CD4-positive, alpha-beta memory T cell (primary cell): ENCODE data around the gene PLXNA2. TPM values are rescaled to one million over a fixed set of nuclear protein-coding genes. Genes with fewer than 3 reads are reported as not detected.

Experiments used
- CTCF ChIA-PET: fragments of 350-600 bp; sonication (Branson Sonifier 250); formaldehyde crosslinking; loops from one replicate; lab custom pipeline; 2021; ENCODE audit warnings: inconsistent platforms; ENCODE audit not compliant: partially characterized antibody; lab: Charles Lee
- POLR2A ChIA-PET: fragments of 350-600 bp; sonication (Branson Sonifier 250); formaldehyde crosslinking; loops from one replicate; lab custom pipeline; 2021; ENCODE audit not compliant: partially characterized antibody; lab: Charles Lee
- DNase-seq, 5 donors: peaks; one replicate each; pipeline versions ENCODE4 v3.0.0 to v3.0.0-alpha.2; 2020 to 2022; ENCODE audit warnings: mixed read lengths in 1 of 5
- H3K27ac ChIP-seq: one replicate; pipeline ENCODE4 v1.7.0; 2013; ENCODE audit warnings: low read depth, low read length
- H3K27me3 ChIP-seq: 2 replicates; pipeline ENCODE4 v1.7.0; 2013; ENCODE audit warnings: mild to moderate bottlenecking, low read length, moderate library complexity; ENCODE audit not compliant: insufficient read depth
- H3K36me3 ChIP-seq: 2 replicates; pipeline ENCODE4 v1.7.0; 2013; ENCODE audit warnings: mild to moderate bottlenecking, low read length, moderate library complexity; ENCODE audit not compliant: insufficient read depth
- H3K4me1 ChIP-seq: 2 replicates; pipeline ENCODE4 v1.7.0; 2013; ENCODE audit warnings: mild to moderate bottlenecking, low read length, moderate library complexity; ENCODE audit not compliant: insufficient read depth
- H3K4me3 ChIP-seq, 2 donors: one replicate each; pipeline ENCODE4 v1.7.0; 2013; ENCODE audit warnings: low read length in 2 of 2, mild to moderate bottlenecking in 1 of 2
- H3K9me3 ChIP-seq, 2 donors: one replicate each; pipeline ENCODE4 v1.7.0; 2013; ENCODE audit warnings: low read length in 2 of 2, control low read depth in 1 of 2; ENCODE audit not compliant: control insufficient read depth in 1 of 2
- H3K27ac Mint-ChIP-seq, 7 donors: one replicate each; pipeline ENCODE4 v1.8.0; 2020 to 2021; ENCODE audit warnings: mixed read lengths in 7 of 7, mild to moderate bottlenecking in 6 of 7, inconsistent platforms in 3 of 7, moderate library complexity in 3 of 7
- H3K27me3 Mint-ChIP-seq, 2 donors: one replicate each; pipeline ENCODE4 v1.8.0; 2020 to 2021; ENCODE audit warnings: mixed read lengths in 2 of 2
- H3K36me3 Mint-ChIP-seq, 2 donors: one replicate each; pipeline ENCODE4 v1.8.0; 2020 to 2021; ENCODE audit warnings: mixed read lengths in 2 of 2, inconsistent platforms in 1 of 2, mild to moderate bottlenecking in 1 of 2
- H3K4me1 Mint-ChIP-seq, 4 donors: one replicate each; pipeline ENCODE4 v1.8.0; 2020 to 2021; ENCODE audit warnings: mixed read lengths in 4 of 4, mild to moderate bottlenecking in 1 of 4
- H3K4me3 Mint-ChIP-seq, 8 donors: one replicate each; pipeline ENCODE4 v1.8.0; 2020 to 2021; ENCODE audit warnings: mixed read lengths in 8 of 8, mild to moderate bottlenecking in 7 of 8, moderate library complexity in 6 of 8, inconsistent platforms in 3 of 8
- H3K9me3 Mint-ChIP-seq, 8 donors: one replicate each; pipeline ENCODE4 v1.8.0; 2020 to 2021; ENCODE audit warnings: mixed read lengths in 8 of 8, mild to moderate bottlenecking in 5 of 8, inconsistent platforms in 3 of 8, moderate library complexity in 1 of 8
- intact Hi-C: fragments of 100-400 bp; cut with micrococcal nuclease; formaldehyde crosslinking; loops from one replicate; pipeline ENCODE4 v1.15.1; 2023
- polyA plus RNA-seq, 2 donors: library from polyadenylated mRNA; unstranded; fragments of 300-500 nt; fragmentation: Illumina TruSeq; gene quantifications; one replicate each; pipeline ENCODE4 v1.2.3, GENCODE V29; 2021
- total RNA-seq, 2 experiments: library from RNA; stranded (reverse); gene quantifications; one replicate each; pipeline ENCODE4 v1.2.3, GENCODE V29; 2021

Gene PLXNA2
- total and polyA plus RNA-seq, 4 experiments from 2014 or later = 0.10 to 4.0 (median 1.8) TPM

GRCh38 chr1:208036918-208037766, 207.0 kb downstream of the PLXNA2 start:
- Mint-ChIP-seq H3K27me3 (peaks cover 4 to 8% of the 10 kb centered on the region in 2 donors), H3K9me3 (no peaks in the 10 kb centered on the region), H3K4me1 (no peaks in the 10 kb centered on the region), H3K36me3 (no peaks in the 10 kb centered on the region), H3K4me3 (no peak overlapping the region), H3K27ac (no peak overlapping the region)
- DNase-seq = no peak
- H3K4me3 ChIP-seq = no peak overlapping the region
- no peak overlapping the region for H3K27ac ChIP-seq
- no peaks in the 10 kb centered on the region for H3K9me3 ChIP-seq
- no peaks in the 10 kb centered on the region for H3K27me3 ChIP-seq
- H3K36me3 ChIP-seq = no peaks in the 10 kb centered on the region
- POLR2A ChIA-PET = no interaction called here
- H3K4me1 ChIP-seq = no peaks in the 10 kb centered on the region
- intact Hi-C loops = no loop called here
- CTCF ChIA-PET = no interaction called here

- no peak overlapping the region for H3K27ac Mint-ChIP-seq
- intact Hi-C loops = no loop called here
- CTCF ChIA-PET = interaction anchor here (1.1 to 1.2 kb wide), 2 partner anchors 202 to 209 kb away, joined by 3 to 4 read pairs; no protein-coding TSS in a partner anchor
- no peaks in the 10 kb centered on the region for H3K36me3 Mint-ChIP-seq
- H3K9me3 Mint-ChIP-seq = no peaks in the 10 kb centered on the region
- Histone ChIP-seq H3K4me3 (no peak overlapping the region), H3K27me3 (no peaks in the 10 kb centered on the region), H3K4me1 (no peaks in the 10 kb centered on the region), H3K36me3 (no peaks in the 10 kb centered on the region), H3K27ac (no peak overlapping the region), H3K9me3 (no peaks in the 10 kb centered on the region)
- H3K4me1 Mint-ChIP-seq = no peaks in the 10 kb centered on the region
- H3K4me3 Mint-ChIP-seq = no peak overlapping the region
- POLR2A ChIA-PET = no interaction called here
- H3K27me3 Mint-ChIP-seq = peaks cover 4 to 5% of the 10 kb centered on the region in 2 donors
- DNase-seq = no peak
These were observed 207.9 kb downstream of the PLXNA2 start for GRCh38 chr1:208036106-208036808.

- no peaks in the 10 kb centered on the region for H3K4me1 Mint-ChIP-seq
- peaks cover 5 to 10% of the 10 kb centered on the region in 2 donors for H3K27me3 Mint-ChIP-seq
- Histone ChIP-seq H3K4me3 (no peak overlapping the region), H3K9me3 (no peaks in the 10 kb centered on the region), H3K36me3 (no peaks in the 10 kb centered on the region), H3K27me3 (no peaks in the 10 kb centered on the region), H3K4me1 (no peaks in the 10 kb centered on the region), H3K27ac (no peak overlapping the region)
- no peaks in the 10 kb centered on the region for H3K9me3 Mint-ChIP-seq
- POLR2A ChIA-PET = no interaction called here
- H3K4me3 Mint-ChIP-seq = no peak overlapping the region
- CTCF ChIA-PET = interaction anchor here (0.8 kb wide), 1 partner anchor 97 kb away, joined by 3 read pairs; no protein-coding TSS in a partner anchor
- H3K36me3 Mint-ChIP-seq = no peaks in the 10 kb centered on the region
- intact Hi-C loops = no loop called here
- DNase-seq = no peak
- H3K27ac Mint-ChIP-seq = no peak overlapping the region
These were observed 210.0 kb downstream of the PLXNA2 start for GRCh38 chr1:208034135-208034534.

GRCh38 chr1:208033236-208033635, 210.9 kb downstream of the PLXNA2 start:
- Mint-ChIP-seq H3K9me3 (no peaks in the 10 kb centered on the region), H3K4me3 (no peak overlapping the region), H3K4me1 (no peaks in the 10 kb centered on the region), H3K36me3 (no peaks in the 10 kb centered on the region), H3K27me3 (peaks cover 5 to 10% of the 10 kb centered on the region in 2 donors), H3K27ac (no peak overlapping the region)
- Histone ChIP-seq H3K4me1 (no peaks in the 10 kb centered on the region), H3K36me3 (no peaks in the 10 kb centered on the region), H3K4me3 (no peak overlapping the region), H3K9me3 (no peaks in the 10 kb centered on the region), H3K27me3 (no peaks in the 10 kb centered on the region), H3K27ac (no peak overlapping the region)
- no peak for DNase-seq
- ChIA-PET CTCF (interaction anchor here (1.0 kb wide), 1 partner anchor 11 kb away, joined by 3 read pairs; no protein-coding TSS in a partner anchor), POLR2A (no interaction called here)
- intact Hi-C loops = no loop called here

GRCh38 chr1:208031932-208032320, 212.3 kb downstream of the PLXNA2 start:
- Histone ChIP-seq H3K4me1 (no peaks in the 10 kb centered on the region), H3K27ac (no peak overlapping the region), H3K36me3 (no peaks in the 10 kb centered on the region), H3K4me3 (no peak overlapping the region), H3K27me3 (no peaks in the 10 kb centered on the region), H3K9me3 (no peaks in the 10 kb centered on the region)
- Mint-ChIP-seq H3K27ac (no peak overlapping the region), H3K4me1 (no peaks in the 10 kb centered on the region), H3K4me3 (peak overlapping the region in 1 of 8 donors; percentile 45), H3K9me3 (no peaks in the 10 kb centered on the region), H3K27me3 (peaks cover 5 to 7% of the 10 kb centered on the region in 2 donors), H3K36me3 (no peaks in the 10 kb centered on the region)
- ChIA-PET POLR2A (no interaction called here), CTCF (interaction anchor here (2.0 to 14.0 kb wide), 2 partner anchors 10 to 210 kb away, joined by 11 to 234 read pairs; partner anchors contain the start of gene PLXNA2)
- intact Hi-C loops = no loop called here
- DNase-seq = no peak

GRCh38 chr1:208031316-208031931, 212.8 kb downstream of the PLXNA2 start:
- Histone ChIP-seq H3K27me3 (no peaks in the 10 kb centered on the region), H3K36me3 (no peaks in the 10 kb centered on the region), H3K4me1 (no peaks in the 10 kb centered on the region), H3K9me3 (no peaks in the 10 kb centered on the region), H3K27ac (no peak overlapping the region), H3K4me3 (no peak overlapping the region)
- DNase-seq = no peak
- Mint-ChIP-seq H3K27me3 (peaks cover 3 to 6% of the 10 kb centered on the region in 2 donors), H3K4me3 (peak overlapping the region in 1 of 8 donors; percentile 45), H3K9me3 (no peaks in the 10 kb centered on the region), H3K4me1 (no peaks in the 10 kb centered on the region), H3K27ac (no peak overlapping the region), H3K36me3 (no peaks in the 10 kb centered on the region)
- intact Hi-C loops = no loop called here
- CTCF ChIA-PET = interaction anchor here (1.5 to 14.0 kb wide), 3 partner anchors 9 to 210 kb away, joined by 3 to 234 read pairs (median 11); partner anchors contain the start of gene PLXNA2
- POLR2A ChIA-PET = no interaction called here
